HG02970 (cell line): Measurements from ENCODE around the gene CDK8.
"Not testable (repeated sequence)": the region's sequence is repeated elsewhere in the genome, so short reads cannot be mapped to it uniquely, and the experiment has no call there.

ENCODE experiments used
- ATAC-seq: cut with Tn5 transposase; IDR thresholded peaks from one replicate; pipeline ENCODE4 v1.9.1; 2021; ENCODE audit warnings: mild to moderate bottlenecking, moderate library complexity, moderate number of reproducible peaks; ENCODE audit not compliant: unreplicated experiment, low FRiP score

CDK8 gene

DNA sequence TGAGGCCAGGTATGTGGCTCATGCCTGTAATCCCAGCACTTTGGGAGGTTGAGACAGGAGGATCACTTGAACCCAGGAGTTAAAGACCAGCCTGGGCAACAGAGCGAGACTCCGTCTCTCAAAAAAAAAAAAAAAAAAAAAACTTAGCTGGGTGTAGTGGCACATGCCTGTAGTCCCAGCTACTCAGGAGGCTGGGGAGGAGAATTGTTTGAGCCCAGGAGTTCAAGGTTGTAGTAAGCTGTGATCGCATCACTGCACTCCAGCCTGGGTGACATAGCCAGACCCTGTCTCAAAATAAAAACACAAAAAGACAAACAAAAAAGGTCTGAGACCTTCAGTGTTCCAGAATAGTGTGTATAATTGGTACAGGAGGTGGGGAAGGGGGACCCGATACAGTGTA, 1.9 kb upstream of the CDK8 start:
- not testable (repeated sequence) for ATAC-seq

DNA sequence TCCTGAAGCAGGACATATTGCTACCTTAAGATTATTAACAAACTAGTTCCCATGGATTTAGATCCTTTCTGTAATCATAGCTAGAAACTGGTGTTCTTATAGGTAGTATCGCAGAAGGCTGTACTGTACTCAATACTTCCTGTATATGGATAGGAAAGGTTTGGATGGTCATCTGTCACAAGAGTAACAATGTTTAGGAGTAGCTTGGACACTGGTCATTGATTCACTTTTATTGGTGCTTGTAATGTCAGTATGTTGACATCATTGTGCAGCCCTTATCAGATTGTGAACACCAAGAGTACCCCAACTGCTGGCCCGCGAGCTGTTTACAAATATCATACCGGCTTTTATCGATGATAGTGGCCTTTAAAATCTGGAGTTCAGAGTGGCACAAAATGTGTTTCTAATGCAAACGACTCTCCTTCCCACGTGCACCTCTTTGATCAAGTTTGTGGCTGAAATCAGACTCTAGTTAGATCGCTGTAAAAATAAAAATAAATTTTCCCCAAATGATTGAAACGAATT, 605 bp upstream of the CDK8 start:
- ATAC-seq = no peak

DNA sequence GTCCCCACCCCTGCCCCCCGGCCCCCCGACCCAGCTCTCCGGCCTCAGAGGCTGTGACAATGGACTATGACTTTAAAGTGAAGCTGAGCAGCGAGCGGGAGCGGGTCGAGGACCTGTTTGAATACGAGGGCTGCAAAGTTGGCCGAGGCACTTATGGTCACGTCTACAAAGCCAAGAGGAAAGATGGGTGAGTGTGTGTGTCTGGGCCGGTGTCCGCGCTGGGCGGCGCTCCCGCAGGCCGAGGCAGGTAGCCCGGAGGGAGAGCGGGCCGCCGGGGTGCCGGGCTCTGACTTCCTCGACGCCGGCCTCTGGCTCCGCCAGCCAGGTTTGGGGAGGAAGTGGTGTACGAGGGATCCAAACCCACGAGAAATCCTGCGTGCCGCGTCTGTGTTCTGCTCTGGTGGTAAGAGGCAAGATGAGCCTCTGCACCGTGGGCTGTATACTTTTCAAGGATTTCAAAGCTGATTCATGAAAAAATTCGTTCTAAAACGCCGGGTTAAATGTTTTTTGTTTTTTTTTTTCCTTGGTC, 718 bp downstream of the CDK8 start:
- ATAC-seq = peak; percentile 35

GRCh38 chr13:26255115-26255514, 1.2 kb downstream of the CDK8 start:
- ATAC-seq = no peak

DNA sequence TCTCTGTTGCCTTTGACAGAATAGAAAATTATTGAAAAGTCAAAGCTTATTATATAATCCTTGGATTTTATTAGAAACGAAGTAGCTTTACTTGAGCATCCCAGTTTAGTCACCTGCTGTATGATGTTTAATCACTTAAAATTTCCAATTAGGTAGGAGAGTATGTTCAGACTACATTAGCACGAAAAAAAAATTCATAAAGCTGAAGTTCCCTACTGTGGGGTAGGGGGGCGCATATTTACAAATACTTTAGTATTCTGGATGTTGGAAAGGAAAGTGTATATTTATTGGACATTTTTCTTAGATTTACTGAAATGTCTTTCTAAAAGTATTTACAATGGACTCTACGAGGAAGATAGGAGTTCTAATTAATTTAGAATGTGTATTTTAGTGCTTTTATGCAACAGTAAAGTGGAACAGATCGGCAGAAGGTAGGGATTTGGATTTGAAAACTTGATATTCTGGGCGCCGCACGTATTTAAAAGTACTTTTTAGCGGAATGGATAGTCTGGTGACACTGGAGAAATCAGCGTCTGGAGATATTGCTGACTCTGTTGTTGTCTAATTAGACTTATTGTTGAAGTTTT, 1.9 kb downstream of the CDK8 start:
- ATAC-seq = no peak

GRCh38 chr13:26257049-26257448, 3.1 kb downstream of the CDK8 start:
- ATAC-seq = no peak

- no peak for ATAC-seq
Observed at GRCh38 chr13:26259634-26260033, 5.7 kb downstream of the CDK8 start.

DNA sequence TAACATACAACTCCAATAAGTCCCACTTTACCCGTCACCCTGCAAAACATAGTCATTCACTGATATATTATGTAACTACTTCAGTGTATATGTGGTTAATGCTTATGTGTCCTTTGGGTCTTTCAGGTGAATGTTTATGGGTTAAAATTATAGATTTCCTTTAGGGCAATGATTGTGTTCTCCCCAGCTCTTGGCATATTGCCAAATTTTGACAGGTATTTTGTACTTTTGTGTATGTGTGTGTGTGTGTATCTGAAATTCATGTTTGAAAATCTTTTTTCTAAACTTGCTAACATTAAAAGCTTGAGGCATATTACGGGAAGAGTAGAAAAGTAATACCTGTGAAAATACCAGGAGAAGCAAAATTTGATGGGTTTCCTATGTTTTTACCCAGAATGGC, 8.2 kb downstream of the CDK8 start:
- no peak for ATAC-seq

GRCh38 chr13:26266311-26266710, 12.4 kb downstream of the CDK8 start:
- no peak for ATAC-seq

GRCh38 chr13:26270707-26271106, 16.8 kb downstream of the CDK8 start:
- ATAC-seq = no peak

DNA sequence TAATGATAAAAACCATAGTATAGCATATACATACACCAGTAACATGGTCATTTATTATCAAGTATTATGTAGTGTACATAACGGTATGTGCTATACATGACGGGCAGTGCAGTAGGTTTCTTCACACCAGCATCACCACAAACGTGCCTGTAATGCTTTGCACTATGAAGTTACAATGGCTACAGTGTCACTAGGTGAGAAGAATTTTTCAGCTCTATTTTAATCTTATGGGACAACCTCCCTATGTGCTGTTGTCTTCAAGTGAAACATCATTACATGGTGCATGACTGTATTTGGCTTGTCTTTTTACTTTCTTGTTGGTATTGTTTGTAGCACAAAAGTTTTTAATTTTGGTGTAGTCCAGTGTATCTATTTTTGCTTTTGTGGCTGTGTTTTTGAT, 18.7 kb downstream of the CDK8 start:
- ATAC-seq = no peak

DNA sequence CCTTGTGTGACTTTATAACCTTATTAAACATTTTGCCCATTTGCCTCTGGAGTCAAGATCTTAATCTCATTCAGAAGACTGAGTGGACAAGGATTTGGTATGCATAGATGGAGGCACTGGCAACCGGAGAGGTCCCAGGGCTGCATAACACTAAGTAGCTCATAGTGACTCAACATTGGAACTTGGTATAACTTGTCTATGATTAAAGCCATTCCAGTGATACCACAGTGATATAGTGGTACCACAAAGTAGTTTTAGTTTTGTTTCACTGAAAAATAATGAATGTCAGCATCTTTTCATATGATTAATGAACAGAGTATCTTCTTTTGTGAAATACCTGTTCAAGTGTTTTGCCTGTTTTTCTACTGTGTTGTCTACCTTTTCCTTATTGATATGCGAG, 26.4 kb downstream of the CDK8 start:
- ATAC-seq = no peak

GRCh38 chr13:26280822-26281221, 26.9 kb downstream of the CDK8 start:
- no peak for ATAC-seq

- ATAC-seq = not testable (repeated sequence)
Observed at GRCh38 chr13:26285911-26286310, 32.0 kb downstream of the CDK8 start.

DNA sequence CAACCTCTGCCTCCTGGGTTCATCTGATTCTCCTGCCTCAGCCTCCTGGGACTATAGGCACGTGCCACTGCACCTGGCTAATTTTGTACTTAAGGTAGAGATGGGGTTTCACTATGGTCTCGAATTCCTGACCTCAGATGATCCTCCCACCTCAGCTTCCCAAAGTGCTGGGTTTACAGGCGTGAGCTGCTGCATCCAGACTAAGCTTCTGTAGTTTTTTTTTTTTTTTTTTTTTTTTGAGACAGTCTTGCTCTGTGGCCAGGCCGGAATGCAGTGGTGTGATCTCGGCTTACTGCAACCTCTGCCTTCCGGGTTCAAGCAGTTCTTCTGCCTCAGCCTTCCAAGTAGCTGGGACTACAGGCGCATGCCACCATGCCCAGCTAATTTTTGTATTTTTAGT, 34.9 kb downstream of the CDK8 start:
- ATAC-seq = not testable (repeated sequence)

DNA sequence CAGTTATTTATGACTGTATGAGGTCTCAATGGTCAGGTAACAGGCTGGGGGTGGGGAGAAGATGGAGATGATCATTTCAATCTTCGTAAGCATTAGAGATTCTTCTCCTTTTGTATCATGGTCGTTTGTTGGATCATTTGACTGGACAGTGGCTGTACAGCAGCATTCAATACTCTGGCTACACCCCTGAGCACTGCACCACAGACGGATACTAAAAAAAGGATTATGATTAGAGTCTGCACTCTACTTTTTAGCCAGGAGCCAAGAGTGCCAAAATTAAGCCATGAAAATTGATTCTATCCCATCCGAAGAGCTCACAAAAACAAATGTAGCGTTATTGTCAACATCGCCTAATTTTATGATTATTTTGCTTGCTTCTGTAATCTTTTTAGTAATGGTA, 41.9 kb downstream of the CDK8 start:
- no peak for ATAC-seq

DNA sequence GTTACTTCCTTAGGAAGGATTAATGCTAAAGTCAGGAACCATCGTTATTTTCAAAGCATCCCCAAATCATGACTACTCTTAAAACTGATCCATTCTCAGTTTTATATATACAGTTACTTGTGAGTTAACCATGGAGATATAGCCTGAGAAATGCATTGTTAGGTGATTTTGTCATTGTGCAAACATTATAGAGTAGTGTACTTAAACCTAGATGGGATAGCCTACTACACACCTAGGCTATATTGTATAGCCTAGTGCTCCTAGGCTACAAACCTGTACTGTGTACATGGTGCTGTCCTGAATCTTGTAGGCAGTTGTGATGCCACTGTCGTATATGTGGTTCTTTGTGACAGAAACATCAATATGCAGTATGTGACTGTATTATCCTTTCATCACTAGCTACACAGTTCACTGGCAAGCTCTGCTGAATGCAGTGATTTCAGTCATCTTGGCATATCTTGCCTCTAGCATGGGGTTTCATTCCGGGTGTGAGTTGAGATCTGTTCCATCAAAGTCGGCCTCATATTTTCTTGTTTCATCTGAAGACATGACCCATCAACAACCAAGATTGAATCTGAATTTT, 45.3 kb downstream of the CDK8 start:
- no peak for ATAC-seq

- no peak for ATAC-seq
Observed at GRCh38 chr13:26300140-26300539, 46.2 kb downstream of the CDK8 start.

DNA sequence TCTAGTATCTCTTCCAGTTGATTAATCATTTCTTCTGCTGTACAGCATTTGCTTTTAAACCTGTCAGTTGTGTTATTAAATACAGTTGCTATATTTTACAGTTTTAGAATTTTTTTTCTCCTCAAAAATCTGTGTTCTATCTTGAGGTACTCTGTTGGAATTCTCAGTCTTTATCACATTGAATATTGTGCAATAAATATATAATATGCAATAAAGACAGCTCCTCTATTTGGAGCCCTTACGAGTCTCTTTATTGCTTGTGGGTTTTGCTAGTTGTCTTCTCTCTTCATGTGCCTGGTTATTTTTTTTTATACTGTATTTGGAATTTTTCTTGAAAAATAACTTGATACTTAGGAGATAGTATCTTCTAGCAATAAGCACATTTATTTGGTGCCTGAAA, 51.7 kb downstream of the CDK8 start:
- no peak for ATAC-seq

GRCh38 chr13:26307701-26308100, 53.8 kb downstream of the CDK8 start:
- no peak for ATAC-seq

DNA sequence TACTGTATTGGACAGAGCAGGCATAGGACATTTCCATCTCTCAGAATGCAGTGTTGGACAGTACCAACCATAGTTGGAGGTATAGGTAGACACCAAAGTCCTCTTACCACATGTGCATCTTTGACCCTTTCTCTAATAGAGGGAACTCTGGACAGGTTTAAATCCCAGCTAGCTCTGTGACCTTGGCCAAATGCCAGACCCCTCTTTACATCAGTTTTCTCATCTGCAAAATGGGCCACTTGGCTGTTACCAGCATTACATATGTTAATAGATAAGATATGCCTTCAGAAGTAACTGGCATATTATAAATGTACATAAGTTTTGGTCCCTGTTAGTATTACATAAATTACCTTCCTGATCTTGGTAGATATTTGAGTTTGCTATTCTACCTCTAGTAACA, 54.3 kb downstream of the CDK8 start:
- no peak for ATAC-seq

GRCh38 chr13:26308836-26309235, 54.9 kb downstream of the CDK8 start:
- ATAC-seq = no peak
